Activated T-cell treated with anti-CD3 and anti-CD28 coated beads, Interleukin-2, amount 50 U/mL, for 72 hours (primary cell): Measurements from ENCODE around the gene MAG. TPM values are rescaled to one million over a fixed set of nuclear protein-coding genes. Genes with fewer than 3 reads are reported as not detected.
"Not testable (repeated sequence)": the region's sequence is repeated elsewhere in the genome, so short reads cannot be mapped to it uniquely, and the experiment has no call there.

Source experiments
- ATAC-seq, 2 donors: fragments of 150-1000 bp; cut with Tn5 transposase; replicated peaks in 1 of 2; 2 replicates each; pipeline ENCODE4 v1.10.0; 2021; ENCODE audit warnings: moderate library complexity in 2 of 2, mild to moderate bottlenecking in 1 of 2
- DNase-seq, 2 donors: peaks; one replicate each; pipeline ENCODE4 v3.0.0; 2021 to 2022; ENCODE audit warnings: mixed read lengths in 1 of 2
- H3K27ac Mint-ChIP-seq: one replicate; pipeline ENCODE4 v1.8.0; 2022; ENCODE audit warnings: mild to moderate bottlenecking, moderate library complexity, mixed read lengths
- H3K27me3 Mint-ChIP-seq: one replicate; pipeline ENCODE4 v1.8.0; 2022; ENCODE audit warnings: low read depth, mixed read lengths
- H3K36me3 Mint-ChIP-seq, 2 donors: one replicate each; pipeline ENCODE4 v1.8.0; 2022; ENCODE audit warnings: mixed read lengths in 2 of 2, mild to moderate bottlenecking in 1 of 2; ENCODE audit not compliant: insufficient read depth in 2 of 2
- H3K4me1 Mint-ChIP-seq: one replicate; pipeline ENCODE4 v1.8.0; 2022; ENCODE audit warnings: low read depth, mixed read lengths
- H3K4me3 Mint-ChIP-seq, 2 donors: one replicate each; pipeline ENCODE4 v1.8.0; 2022; ENCODE audit warnings: mild to moderate bottlenecking in 2 of 2, mixed read lengths in 2 of 2, moderate library complexity in 2 of 2
- H3K9me3 Mint-ChIP-seq, 2 donors: one replicate each; pipeline ENCODE4 v1.8.0; 2022; ENCODE audit warnings: mixed read lengths in 2 of 2
- total RNA-seq, 2 donors: library from RNA; stranded (reverse); gene quantifications; one replicate each; pipeline ENCODE4 v1.2.3, GENCODE V29; 2022

Gene MAG
- total RNA-seq, 2 donors from 2014 or later = 0.29 to 0.83 TPM

- no peak overlapping the region for H3K27ac Mint-ChIP-seq
- peaks cover 24% of the 10 kb centered on the region for H3K27me3 Mint-ChIP-seq
- no peak for DNase-seq
- ATAC-seq = no peak
- no peaks in the 10 kb centered on the region for H3K9me3 Mint-ChIP-seq
- H3K4me1 Mint-ChIP-seq = peaks cover 5% of the 10 kb centered on the region
- H3K4me3 Mint-ChIP-seq = no peak overlapping the region
- H3K36me3 Mint-ChIP-seq = peaks cover 0 to 11% of the 10 kb centered on the region in 2 donors
Measured at GRCh38 chr19:35279985-35280821, 11.8 kb upstream of the MAG start.

- DNase-seq = no peak
- H3K4me1 Mint-ChIP-seq = peaks cover 5% of the 10 kb centered on the region
- ATAC-seq = peak in 1 of 2 donors; percentile 18
- peaks cover 24% of the 10 kb centered on the region for H3K27me3 Mint-ChIP-seq
- no peak overlapping the region for H3K27ac Mint-ChIP-seq
- no peaks in the 10 kb centered on the region for H3K9me3 Mint-ChIP-seq
- peaks cover 0 to 3% of the 10 kb centered on the region in 2 donors for H3K36me3 Mint-ChIP-seq
- H3K4me3 Mint-ChIP-seq = no peak overlapping the region
Measured at GRCh38 chr19:35281303-35281702, 10.7 kb upstream of the MAG start.

GRCh38 chr19:35284153-35285094 lies 7.5 kb upstream of the MAG start:
- Mint-ChIP-seq H3K36me3 (no peaks in the 10 kb centered on the region), H3K4me3 (no peak overlapping the region), H3K27ac (no peak overlapping the region), H3K27me3 (peaks cover 24% of the 10 kb centered on the region), H3K4me1 (peaks cover 5% of the 10 kb centered on the region), H3K9me3 (no peaks in the 10 kb centered on the region)
- no peak for ATAC-seq
- DNase-seq = no peak

GRCh38 chr19:35285095-35285449 lies 6.9 kb upstream of the MAG start:
- DNase-seq (no peak), ATAC-seq (no peak)
- Mint-ChIP-seq H3K27me3 (peaks cover 24% of the 10 kb centered on the region), H3K4me1 (peaks cover 5% of the 10 kb centered on the region), H3K9me3 (no peaks in the 10 kb centered on the region), H3K27ac (no peak overlapping the region), H3K36me3 (no peaks in the 10 kb centered on the region), H3K4me3 (no peak overlapping the region)

- ATAC-seq, H3K27ac Mint-ChIP-seq, H3K36me3 Mint-ChIP-seq, DNase-seq, H3K9me3 Mint-ChIP-seq, H3K4me1 Mint-ChIP-seq, H3K4me3 Mint-ChIP-seq: not testable (repeated sequence)
- peaks cover 24% of the 10 kb centered on the region for H3K27me3 Mint-ChIP-seq
Measured at GRCh38 chr19:35285465-35285864, 6.5 kb upstream of the MAG start.

GRCh38 chr19:35286101-35286500 lies 5.9 kb upstream of the MAG start:
- not testable (repeated sequence) for H3K27ac Mint-ChIP-seq, ATAC-seq, H3K9me3 Mint-ChIP-seq, H3K4me3 Mint-ChIP-seq, H3K36me3 Mint-ChIP-seq, H3K4me1 Mint-ChIP-seq
- H3K27me3 Mint-ChIP-seq = peaks cover 24% of the 10 kb centered on the region
- DNase-seq = peak in 1 of 2 donors; percentile 19

GRCh38 chr19:35287713-35288112 lies 4.2 kb upstream of the MAG start:
- H3K4me1 Mint-ChIP-seq = no peaks in the 10 kb centered on the region
- H3K27me3 Mint-ChIP-seq = peaks cover 17% of the 10 kb centered on the region
- H3K36me3 Mint-ChIP-seq = no peaks in the 10 kb centered on the region
- DNase-seq = no peak
- H3K27ac Mint-ChIP-seq = no peak overlapping the region
- H3K4me3 Mint-ChIP-seq = no peak overlapping the region
- no peaks in the 10 kb centered on the region for H3K9me3 Mint-ChIP-seq
- no peak for ATAC-seq

GRCh38 chr19:35288331-35288730 lies 3.6 kb upstream of the MAG start:
- no peaks in the 10 kb centered on the region for H3K36me3 Mint-ChIP-seq
- no peaks in the 10 kb centered on the region for H3K4me1 Mint-ChIP-seq
- ATAC-seq (no peak), DNase-seq (no peak)
- peaks cover 11% of the 10 kb centered on the region for H3K27me3 Mint-ChIP-seq
- H3K27ac Mint-ChIP-seq = no peak overlapping the region
- H3K4me3 Mint-ChIP-seq = no peak overlapping the region
- no peaks in the 10 kb centered on the region for H3K9me3 Mint-ChIP-seq

GRCh38 chr19:35288906-35289305 lies 3.1 kb upstream of the MAG start:
- ATAC-seq (no peak), DNase-seq (no peak)
- Mint-ChIP-seq H3K9me3 (no peaks in the 10 kb centered on the region), H3K27me3 (peaks cover 7% of the 10 kb centered on the region), H3K27ac (no peak overlapping the region), H3K4me1 (no peaks in the 10 kb centered on the region), H3K4me3 (no peak overlapping the region), H3K36me3 (no peaks in the 10 kb centered on the region)

- no peaks in the 10 kb centered on the region for H3K27me3 Mint-ChIP-seq
- ATAC-seq = no peak
- H3K4me1 Mint-ChIP-seq = no peaks in the 10 kb centered on the region
- no peak for DNase-seq
- H3K36me3 Mint-ChIP-seq = no peaks in the 10 kb centered on the region
- no peak overlapping the region for H3K27ac Mint-ChIP-seq
- H3K4me3 Mint-ChIP-seq = no peak overlapping the region
- H3K9me3 Mint-ChIP-seq = no peaks in the 10 kb centered on the region
Measured at GRCh38 chr19:35290381-35291127, 1.4 kb upstream of the MAG start.

- H3K36me3 Mint-ChIP-seq = no peaks in the 10 kb centered on the region
- H3K9me3 Mint-ChIP-seq = no peaks in the 10 kb centered on the region
- no peaks in the 10 kb centered on the region for H3K27me3 Mint-ChIP-seq
- no peak overlapping the region for H3K4me3 Mint-ChIP-seq
- ATAC-seq (no peak), DNase-seq (no peak)
- no peaks in the 10 kb centered on the region for H3K4me1 Mint-ChIP-seq
- H3K27ac Mint-ChIP-seq = no peak overlapping the region
Measured at GRCh38 chr19:35291259-35291658, 702 bp upstream of the MAG start.

- Mint-ChIP-seq H3K36me3 (no peaks in the 10 kb centered on the region), H3K4me1 (no peaks in the 10 kb centered on the region), H3K4me3 (no peak overlapping the region), H3K27me3 (no peaks in the 10 kb centered on the region), H3K9me3 (no peaks in the 10 kb centered on the region), H3K27ac (no peak overlapping the region)
- ATAC-seq = no peak
- no peak for DNase-seq
Measured at GRCh38 chr19:35292421-35293362, 731 bp downstream of the MAG start.
